PC-3 (cell line): ENCODE results near the gene C5orf58.

Experiments used
- CTCF ChIP-seq: fragments of 300-600 bp; sonication (generic); conservative IDR thresholded peaks from 2 replicates; pipeline ENCODE4 v1.5.1; 2017; ENCODE audit warnings: antibody characterized with exemption, low read depth, mild to moderate bottlenecking, low read length
- EZH2phosphoT487 ChIP-seq: fragments of 300-600 bp; sonication (generic); IDR thresholded peaks from 2 replicates; pipeline ENCODE4 v1.6.1; 2018; ENCODE audit warnings: mild to moderate bottlenecking, antibody characterized with exemption, low read length, borderline replicate concordance

- TF ChIP-seq CTCF (no peak), EZH2phosphoT487 (no peak)
These were observed 15.6 kb downstream of the C5orf58 start for GRCh38 chr5:170248172-170248930.
